ENCODE measurements around the gene KLHDC10. TPM values are rescaled to one million over a fixed set of nuclear protein-coding genes. Genes with fewer than 3 reads are reported as not detected.

KLHDC10 gene
- total and polyA plus RNA-seq, 2 of the 13 experiments (the other 11 are each of a cell fraction or from before 2014, with no cell fraction given): 11.9 to 21.6 TPM

- no peaks in the 10 kb centered on the region for H4K20me1 ChIP-seq (ENCODE audit: insufficient read depth, low read length)
- WGBS (ENCODE audit: low lambda C conversion rate): 89% methylated on average over 4 of the region's 4 CpGs
- no peak overlapping the region for H3K4me2 ChIP-seq (ENCODE audit: low read depth, low read length)
- CTCF ChIA-PET (ENCODE audit: low intra/inter-chr PET ratio, low total read pairs): no interaction called here
- ATAC-seq (no peak), DNase-seq (ENCODE audit: low spot score) (no peak), FAIRE-seq (no peak)
- intact Hi-C loops (cut with micrococcal nuclease; ENCODE audit: unreplicated experiment): no loop called here
- no peak overlapping the region for H2AFZ ChIP-seq (ENCODE audit: low read length)
- H3K9me3 ChIP-seq (ENCODE audit: low read length): no peaks in the 10 kb centered on the region
- H3K4me3 ChIP-seq (replicated peaks in 1 of 3; ENCODE audit: insufficient read depth in 1 of 3, low read depth in 2 of 3, low read length in 3 of 3): no peak overlapping the region
- BruUV-seq (replicated peaks): no TSS peak
- in situ Hi-C loops (cut with HindIII; ENCODE audit: extremely low pct_ligation_motif_present, low pct_unique_long_range_greater_than_20kb): no loop called here
- POLR2A ChIA-PET: no interaction called here
- H3K27ac ChIP-seq (ENCODE audit: extremely low read length, insufficient read depth, low read length): no peak overlapping the region
- peaks cover 2 to 56% of the 10 kb centered on the region in 2 experiments; a peak in 4 of 5 replicates for H3K36me3 ChIP-seq (replicated peaks in 1 of 2; ENCODE audit: control insufficient read depth in 1 of 2, insufficient read depth in 2 of 2, low read length in 2 of 2)
- H3K4me1 ChIP-seq (ENCODE audit: insufficient read depth, low read length): no peaks in the 10 kb centered on the region
- H3K27me3 ChIP-seq (ENCODE audit: control insufficient read depth in 1 of 2, insufficient read depth in 2 of 2, low read length in 2 of 2): no peaks in the 10 kb centered on the region
- no peak overlapping the region for H3K9ac ChIP-seq (ENCODE audit: insufficient read depth, low read depth, low read length)
- H3K79me2 ChIP-seq (ENCODE audit: insufficient read depth, low read length): no peaks in the 10 kb centered on the region
- no peak for TF ChIP-seq HMG20B (CRISPR knock-in tag; conservative IDR thresholded peaks at IDR 0.05)
- no peak for TF ChIP-seq ZGPAT (CRISPR knock-in tag; IDR thresholded peaks at IDR 0.05)
- no peak for TF ChIP-seq ZNF564 (CRISPR knock-in tag; IDR thresholded peaks at IDR 0.05)
- no peak for TF ChIP-seq RERE (CRISPR knock-in tag; IDR thresholded peaks at IDR 0.05; ENCODE audit: low read depth)
- no peak for TF ChIP-seq ZNF646 (CRISPR knock-in tag; IDR thresholded peaks at IDR 0.05)
- no peak for TF ChIP-seq NFE2L1 (CRISPR knock-in tag; IDR thresholded peaks at IDR 0.05; ENCODE audit: borderline replicate concordance)
- no peak for TF ChIP-seq ZBTB10 (CRISPR knock-in tag; IDR thresholded peaks at IDR 0.05; ENCODE audit: borderline replicate concordance)
- no peak for TF ChIP-seq MAF1 (CRISPR knock-in tag; IDR thresholded peaks at IDR 0.05; ENCODE audit: borderline replicate concordance)
Measured at GRCh38 chr7:130178251-130178650, 107.9 kb downstream of the KLHDC10 start.
